HG03354 (cell line): Measurements from ENCODE around the gene SLC35G2.
"Not testable (repeated sequence)": the region's sequence is repeated elsewhere in the genome, so short reads cannot be mapped to it uniquely, and the experiment has no call there.

Experiments used
- ATAC-seq: cut with Tn5 transposase; IDR thresholded peaks from one replicate; pipeline ENCODE4 v1.9.1; 2021; ENCODE audit warnings: mild to moderate bottlenecking; ENCODE audit not compliant: unreplicated experiment, poor library complexity, severe bottlenecking

The SLC35G2 gene

DNA sequence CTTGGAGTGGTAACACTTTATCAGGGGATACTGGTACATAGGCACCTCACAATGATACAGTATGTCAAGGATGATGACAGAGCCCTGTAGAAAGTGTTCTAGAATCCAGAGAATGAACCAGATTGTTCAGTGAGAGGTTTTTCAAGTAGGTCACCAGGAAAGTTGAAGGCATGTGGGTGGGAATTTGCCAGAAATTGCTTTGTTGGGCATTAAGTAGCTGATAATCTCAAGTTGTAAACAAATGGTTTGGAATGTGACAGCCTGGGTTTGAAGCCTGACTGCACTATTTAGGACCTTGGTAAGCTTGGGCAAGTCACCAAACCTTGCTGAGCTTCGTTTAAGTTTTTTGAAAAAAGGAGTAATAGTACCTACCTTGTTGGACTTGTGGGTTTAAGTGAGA, 12.5 kb downstream of the SLC35G2 start:
- no peak for ATAC-seq

DNA sequence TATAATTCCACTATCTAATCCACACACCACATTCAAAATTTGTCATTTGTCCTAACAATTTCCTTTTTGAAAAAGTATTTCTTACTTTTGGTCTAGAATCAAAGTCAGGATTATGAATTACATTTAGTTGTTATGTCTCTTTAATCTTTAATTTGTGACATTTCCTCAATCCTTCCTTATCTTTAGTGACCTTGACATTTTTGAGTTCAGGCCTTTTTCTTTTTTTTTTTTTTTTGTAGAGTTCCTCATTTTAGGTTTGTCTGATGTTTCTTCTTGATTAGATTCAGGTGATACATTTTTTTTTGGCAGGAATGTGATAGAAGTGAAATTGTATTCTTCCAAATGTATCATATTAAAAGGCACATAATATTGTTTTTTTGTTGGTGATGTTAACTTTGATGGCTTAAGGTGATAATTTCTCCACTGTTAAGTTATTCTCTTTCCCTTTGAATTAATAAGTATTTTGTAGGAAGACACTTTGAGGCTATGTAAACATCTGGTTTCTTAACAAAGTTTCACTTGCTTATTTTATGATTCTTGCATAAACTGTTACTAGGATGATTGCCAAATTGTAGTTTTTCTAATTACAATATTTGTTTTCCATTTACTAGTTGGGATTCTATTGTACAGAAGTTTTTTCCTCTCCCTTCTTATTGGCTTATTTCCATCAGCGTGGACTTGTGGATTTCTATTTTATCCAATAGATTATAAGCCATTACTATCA, 16.3 kb downstream of the SLC35G2 start:
- no peak for ATAC-seq

DNA sequence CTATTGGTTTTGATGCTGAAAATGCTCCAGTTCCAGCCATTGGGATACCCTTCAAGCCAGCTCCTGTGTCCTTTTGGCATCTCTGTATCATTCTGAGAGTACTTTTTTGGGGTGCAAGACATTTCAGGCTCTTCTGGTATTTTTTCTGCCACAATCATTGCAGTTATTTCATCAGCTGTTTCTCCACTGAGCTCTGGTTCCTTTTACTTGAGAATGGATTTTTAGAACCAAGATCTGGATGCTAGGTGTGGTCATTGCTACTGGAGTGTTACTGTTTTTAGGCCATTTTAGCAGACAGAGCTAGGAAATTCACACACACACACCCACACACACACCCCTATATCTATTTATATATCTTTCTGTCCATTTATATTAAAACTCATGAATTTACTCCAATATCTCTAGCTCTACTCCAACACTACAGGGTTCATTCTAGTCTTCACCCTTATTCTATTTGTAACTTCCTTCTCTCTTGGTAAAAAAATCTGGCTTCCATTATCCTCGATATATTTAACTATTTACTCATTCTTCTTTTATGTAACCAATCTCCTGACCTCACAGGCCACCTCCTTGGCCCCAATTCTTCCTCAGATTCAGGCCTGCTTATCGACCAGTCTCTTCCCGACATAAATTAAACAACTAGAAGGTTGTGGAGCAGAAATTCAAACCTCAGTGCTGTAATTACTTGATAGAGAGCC, 17.0 kb downstream of the SLC35G2 start:
- ATAC-seq = no peak

DNA sequence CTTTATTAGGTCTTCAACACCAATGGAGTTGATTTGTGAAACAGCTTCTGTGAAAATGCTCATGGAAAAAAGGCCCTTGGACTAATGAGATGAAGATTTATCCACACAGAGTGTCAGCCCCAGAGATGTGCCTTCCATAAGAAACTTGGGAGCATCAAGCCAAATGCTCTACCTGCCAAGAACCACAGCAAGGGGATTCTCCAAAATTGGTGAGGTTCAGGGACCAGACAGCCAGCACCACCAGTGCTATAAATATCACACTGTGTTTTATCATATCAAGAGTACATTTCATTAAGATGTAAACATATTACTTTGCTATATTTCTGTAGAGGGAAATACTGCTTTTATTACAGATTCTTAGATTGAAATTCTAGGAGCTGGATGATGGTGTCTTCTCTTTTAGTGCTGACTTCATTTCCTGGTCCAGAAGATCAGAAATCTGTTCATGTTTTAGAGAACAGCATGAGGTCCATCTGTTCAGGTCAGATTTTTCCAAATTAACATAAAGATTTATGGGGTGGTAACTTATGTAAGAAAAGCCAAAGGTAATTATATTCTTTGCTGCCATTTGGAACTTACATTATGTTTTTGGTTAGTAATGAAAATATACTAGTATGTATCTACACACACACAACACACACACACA, 17.7 kb downstream of the SLC35G2 start:
- no peak for ATAC-seq

DNA sequence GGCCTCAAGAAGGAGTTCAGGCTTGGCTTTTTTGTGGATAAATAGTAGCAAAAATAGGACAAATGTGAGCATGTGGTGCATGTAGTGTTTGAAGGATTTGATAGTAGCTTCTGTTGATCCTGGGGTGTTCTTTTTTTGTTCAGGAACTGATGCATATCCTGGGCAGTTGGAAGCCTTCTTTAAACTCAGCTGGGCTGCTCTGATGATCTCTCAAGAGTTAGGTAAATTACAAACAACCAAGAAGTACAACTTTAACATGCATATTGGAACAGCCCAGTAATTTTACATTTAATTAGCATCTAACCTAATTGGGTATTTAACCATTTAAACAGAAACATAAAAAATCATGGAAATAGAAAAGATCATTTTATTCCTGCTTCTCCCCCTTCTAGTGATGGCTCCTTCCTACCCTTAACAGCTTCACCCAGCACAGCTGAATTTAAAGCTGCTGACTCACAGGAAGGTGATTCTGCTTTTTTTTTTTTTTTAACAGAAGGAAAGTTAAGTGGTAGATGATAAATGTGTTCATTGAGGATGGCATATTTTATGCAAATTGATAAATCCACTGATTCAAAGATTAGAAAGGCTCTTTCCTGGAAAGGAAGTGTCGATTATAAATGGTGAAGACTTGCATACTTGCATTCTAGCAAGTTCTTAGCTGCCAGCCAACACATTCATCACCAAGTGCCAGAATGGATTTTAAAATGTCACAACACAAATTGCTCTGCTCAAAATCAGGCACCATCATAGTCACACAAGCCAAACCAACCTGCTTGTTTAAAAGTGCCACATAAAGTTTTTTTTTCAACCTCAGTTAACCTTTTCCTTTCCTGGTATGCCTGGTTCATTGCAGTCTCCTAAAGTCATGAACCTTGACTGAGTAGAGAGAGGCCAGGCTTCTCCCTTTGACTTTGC, 20.0 kb downstream of the SLC35G2 start:
- ATAC-seq = no peak

DNA sequence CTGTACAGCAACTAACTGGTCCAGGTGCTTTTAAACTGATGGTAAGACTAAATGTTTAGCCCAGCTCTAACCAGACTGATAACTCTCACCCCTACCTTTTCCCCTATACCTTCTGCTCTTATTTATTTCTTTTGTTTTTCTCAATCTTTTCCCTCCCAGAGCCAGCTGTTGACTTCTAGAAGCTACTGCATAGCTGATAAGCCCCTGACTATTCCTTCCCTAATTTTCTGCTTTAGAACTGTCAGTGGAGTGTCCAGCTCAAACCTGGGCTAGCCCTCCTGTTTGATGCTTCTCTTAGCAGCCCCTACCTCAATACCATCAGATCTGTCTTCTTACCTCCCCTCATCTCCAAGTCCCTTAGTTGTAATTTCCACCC, 20.6 kb downstream of the SLC35G2 start:
- no peak for ATAC-seq

DNA sequence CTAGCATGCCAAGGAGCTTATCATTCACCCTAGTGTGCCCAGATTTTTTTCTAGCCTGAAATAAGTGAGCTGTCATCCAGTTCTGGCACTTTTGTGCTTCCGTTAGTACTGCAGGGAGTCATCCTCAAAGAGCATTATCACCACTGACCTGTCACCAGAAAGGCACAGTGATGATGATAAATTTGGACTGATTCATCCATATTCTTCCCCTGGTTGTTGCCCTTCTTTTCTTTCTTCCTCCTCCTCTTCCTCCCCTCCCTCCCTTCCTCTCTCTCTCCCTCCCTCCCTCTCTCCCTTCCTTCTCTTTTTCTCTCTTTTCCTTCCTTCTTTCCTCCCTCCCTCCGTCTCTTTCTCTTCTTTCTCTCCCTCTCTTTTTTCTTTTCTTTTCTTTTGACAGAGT, 21.3 kb downstream of the SLC35G2 start:
- no peak for ATAC-seq

DNA sequence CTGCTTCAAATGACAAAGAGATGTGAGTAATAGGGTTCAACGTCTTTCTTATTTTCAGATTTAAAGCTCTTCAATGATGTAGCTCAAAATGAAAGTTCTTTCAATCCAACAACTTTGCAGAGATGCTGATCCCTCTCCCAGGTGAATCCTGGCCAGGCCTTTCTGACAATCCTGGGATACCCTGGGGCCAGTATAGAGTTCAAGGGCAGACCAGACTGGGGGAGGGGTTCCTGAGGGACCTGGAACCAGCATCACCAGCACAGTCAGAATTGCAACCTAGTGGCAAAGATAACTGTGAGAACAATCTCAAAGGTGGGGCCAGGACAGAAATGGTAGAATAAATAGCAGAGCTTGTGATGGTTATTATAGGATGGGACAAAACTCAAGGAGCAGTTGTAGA, 23.4 kb downstream of the SLC35G2 start:
- no peak for ATAC-seq

DNA sequence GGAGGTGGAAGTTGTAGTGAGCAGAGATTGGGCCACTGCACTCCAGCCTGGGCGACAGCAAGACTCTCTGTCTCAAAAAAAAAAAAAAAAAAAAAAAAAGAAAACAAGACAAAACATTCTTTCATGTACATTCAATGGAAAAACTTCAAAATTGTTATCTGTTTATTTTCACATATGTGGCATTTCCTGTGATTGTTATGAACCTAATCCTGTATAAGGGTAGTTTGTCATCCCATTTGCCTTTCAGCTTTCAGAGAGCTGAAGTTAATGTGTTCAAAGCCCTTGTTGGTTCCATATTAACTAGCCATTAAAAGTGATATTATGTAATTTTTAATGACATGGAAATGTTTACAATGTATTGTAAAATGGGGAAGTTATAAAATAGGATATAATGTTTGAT, 25.8 kb downstream of the SLC35G2 start:
- no peak for ATAC-seq

DNA sequence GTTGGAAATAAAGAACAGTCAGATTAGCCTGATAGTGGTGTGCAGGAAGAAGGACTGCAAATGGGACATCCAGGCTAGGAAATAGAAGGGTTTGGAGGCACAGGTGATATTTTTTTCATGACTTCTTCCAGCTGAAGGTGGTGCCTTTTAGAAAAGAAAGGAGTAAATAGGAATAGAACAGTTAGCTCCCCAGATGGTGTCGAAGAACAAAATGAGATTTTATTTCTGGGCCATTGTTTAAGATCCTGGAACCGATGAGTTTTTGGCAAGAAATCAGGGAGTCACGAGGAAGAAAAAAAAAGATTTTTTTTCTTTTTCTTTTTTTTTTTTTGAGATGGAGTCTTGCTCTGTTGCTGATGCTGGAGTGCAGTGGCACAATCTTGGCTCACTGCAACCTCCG, 33.3 kb downstream of the SLC35G2 start:
- ATAC-seq = no peak

DNA sequence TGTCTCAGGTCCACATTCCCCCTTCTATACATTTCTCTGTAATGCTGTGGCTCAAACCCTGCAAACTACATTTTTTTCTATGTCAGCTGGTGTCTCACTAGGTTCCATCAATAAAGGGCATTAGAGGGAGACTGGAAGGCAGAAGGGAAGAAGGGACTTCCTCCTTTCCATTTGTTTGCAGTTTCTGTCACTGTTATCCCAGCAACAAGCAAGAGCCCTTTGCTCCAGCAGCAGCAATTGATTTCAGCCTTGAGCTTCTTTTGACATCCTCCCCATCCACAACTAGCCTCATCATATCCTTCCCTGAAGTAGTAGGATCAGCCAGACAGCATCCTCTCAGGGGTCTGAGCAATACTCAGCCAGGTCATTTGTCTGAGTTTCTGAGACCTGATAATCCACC, 37.7 kb downstream of the SLC35G2 start:
- no peak for ATAC-seq

DNA sequence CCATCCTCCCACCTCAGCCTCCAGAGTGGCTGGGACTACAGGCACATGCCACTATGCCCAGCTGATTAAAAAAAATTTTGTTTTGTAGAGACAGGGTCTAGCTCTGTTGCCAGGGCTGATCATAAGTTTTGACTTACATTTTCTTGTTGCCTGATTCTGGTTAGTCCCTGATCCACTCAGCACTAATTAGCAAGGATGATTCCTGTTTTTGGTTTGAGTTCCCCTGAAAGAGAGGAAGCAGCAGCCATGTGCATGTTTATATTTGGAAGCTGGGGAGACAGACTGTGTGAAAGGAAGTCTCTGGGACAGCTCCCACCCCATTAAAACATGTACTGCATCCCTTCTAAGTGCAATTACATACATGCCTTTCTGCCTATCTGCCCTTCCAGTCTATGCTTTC, 39.5 kb downstream of the SLC35G2 start:
- ATAC-seq = no peak

DNA sequence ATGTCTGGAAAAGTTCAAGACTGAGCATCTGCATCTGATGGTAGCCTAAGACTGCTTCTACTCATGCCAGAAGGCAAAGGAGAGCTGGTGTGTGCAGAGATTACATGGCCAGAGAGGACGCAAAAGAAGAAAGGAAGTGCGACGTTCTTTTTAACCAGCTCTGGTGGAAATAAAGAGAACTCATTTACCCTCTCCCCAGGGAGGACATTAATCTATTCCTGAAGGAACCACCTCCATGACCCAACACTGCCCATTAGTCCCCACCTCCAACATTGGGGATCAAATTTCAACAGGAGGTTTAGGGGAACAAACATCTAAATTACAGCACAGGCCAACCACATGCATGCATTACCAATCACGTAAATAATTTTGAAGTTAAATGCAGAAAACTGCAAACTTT, 41.6 kb downstream of the SLC35G2 start:
- no peak for ATAC-seq

DNA sequence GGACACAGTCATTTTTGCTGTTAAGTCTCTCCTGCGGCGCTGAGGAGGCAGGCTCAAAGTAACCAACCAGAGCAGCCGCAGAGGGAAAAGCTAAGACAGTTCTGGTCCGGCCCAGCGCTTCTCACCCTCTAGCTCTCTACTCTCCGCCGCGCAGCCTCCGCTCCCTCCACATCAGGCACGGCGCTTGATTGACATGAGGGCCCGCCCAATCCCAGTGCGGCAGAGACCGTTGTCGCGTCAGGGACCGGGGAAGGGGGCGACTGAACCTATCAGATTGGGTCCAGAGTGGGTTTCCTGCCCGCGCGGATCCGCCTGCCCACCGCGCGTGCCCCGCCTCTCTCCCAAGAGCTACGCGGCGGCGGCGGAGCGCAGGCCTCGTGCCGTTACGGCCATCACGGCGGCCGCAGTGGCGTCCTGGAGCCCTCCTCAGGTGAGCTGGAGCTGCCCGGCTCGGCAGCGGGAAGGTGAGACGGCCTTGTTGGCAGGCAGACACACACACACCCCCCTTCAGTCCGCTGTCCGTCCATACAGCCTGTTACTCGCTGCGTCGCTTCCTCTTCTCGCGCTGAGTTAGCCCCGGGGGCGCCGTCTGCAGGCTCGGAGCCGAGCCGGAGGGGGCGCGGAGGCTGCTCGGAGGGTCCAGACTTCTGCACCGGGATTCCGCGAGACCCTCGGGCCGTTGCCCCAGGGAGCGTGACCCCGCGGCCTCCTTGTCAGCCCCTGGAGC, 43.1 kb downstream of the SLC35G2 start, which contains the start of gene NCK1:
Gene NCK1 (plus strand): TSS at position 319 of the 727 bp plus-strand sequence. CDS start 65,794 bp downstream, outside the sequence.
- ATAC-seq = peak; percentile 97

DNA sequence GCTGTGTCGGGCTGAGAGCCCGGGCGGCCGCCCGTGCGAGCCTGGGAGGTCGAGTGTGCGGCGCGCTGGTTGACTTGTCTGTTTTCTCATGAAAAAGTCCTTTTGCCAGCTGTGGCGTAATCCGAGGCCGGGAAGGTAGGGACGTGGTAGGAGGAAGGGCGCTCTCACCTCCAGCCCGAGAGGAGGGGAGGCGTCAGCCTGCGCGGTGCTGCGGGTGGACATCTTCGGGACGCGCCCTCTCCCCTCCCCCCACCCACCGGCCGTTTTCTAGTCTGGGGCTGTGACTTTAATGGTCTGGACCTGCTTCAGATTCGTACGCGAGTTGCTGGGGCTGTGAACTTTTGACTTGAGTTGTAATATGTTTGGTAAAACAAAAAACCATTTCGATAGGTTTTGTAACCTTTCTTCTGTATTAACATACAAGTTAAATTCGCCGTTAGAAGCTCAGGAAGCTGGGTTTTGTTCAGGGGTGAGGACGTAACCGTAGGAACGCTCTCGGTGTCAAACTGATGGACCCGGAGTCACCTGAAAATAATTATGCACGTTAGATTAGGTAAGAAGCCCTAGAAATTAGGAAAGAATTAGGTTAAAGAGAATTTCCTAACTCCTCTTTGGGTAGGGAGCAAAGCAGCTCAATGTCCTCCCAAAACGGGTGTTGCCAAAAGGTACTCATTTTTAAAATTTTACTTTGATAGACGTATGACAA, 43.8 kb downstream of the SLC35G2 start:
- ATAC-seq = peak; percentile 19

DNA sequence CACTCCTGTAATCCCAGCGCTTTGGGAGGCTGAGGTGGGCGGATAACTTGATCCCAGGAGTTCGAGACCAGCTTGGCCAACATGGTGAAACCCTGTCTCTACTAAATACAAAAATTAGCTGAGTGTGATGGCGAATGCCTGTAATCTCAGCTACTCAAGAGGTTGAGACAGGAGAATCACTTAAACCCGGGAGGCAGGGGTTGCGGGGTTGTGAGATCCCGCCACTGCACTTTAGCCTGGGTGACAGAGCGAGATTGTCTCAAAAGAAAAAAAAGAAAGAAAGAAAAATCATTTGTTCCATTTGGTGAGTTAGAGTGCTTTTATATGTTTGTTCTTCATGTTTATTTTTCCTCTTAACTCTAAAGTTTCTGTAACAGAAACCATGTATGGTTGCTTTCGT, 50.4 kb downstream of the SLC35G2 start:
- ATAC-seq = no peak

DNA sequence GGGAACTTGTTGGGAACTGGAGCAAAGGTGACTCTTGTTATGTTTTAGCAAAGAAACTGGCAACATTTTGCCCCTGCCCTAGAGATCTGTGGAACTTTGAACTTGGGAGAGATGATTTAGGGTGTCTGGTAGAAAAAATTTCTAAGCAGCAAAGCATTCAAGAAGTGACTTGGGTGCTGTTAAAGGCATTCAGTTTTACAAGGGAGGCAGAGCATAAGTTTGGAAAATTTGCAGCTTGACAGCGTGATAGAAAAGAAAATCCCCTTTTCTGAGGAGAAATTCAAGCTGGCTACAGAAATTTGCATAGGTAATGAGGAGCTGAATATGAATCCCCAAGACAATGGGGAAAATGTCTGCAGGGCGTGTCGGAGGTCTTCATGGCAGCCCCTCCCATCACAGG, 53.3 kb downstream of the SLC35G2 start:
- not testable (repeated sequence) for ATAC-seq

DNA sequence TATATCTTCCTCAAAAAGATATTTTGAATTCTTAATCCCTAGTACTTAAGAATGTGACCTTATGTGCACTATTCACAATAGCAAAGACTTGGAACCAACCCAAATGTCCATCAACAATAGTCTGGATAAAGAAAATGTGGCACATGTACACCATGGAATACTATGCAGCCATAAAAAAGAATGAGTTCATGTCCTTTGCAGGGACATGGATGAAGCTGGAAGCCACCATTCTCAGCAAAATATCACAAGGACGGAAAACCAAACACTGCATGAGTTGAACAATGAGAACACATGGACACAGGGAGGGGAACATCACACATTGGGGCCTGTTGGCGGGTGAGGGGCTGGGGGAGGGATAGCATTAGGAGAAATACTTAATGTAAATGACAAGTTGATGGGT, 60.6 kb downstream of the SLC35G2 start:
- ATAC-seq = not testable (repeated sequence)

DNA sequence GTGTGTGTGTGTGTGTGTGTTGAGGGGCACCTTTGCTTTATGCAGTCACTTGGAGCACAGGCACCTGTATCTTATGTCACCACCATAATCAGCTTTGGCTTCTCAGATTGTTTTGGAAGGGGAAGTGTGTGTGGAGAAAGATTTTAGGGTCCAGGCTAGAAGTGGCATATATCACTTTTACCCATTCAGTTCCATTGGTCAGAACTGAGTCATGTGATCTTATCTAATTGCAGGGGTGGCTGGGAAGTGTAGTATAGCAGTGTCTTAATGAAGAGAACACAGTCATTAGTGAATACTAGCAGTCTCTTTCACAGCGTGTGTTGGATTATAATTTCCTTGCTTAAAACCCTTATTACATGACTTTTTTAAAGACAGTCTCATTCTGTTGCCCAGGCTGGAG, 63.6 kb downstream of the SLC35G2 start:
- ATAC-seq = peak; percentile 59
